Measurements from ENCODE around the gene MRM3. TPM values are rescaled to one million over a fixed set of nuclear protein-coding genes. Genes with fewer than 3 reads are reported as not detected.
"Not testable (repeated sequence)": the region's sequence is repeated elsewhere in the genome, so short reads cannot be mapped to it uniquely, and the experiment has no call there.

Gene MRM3
- total and polyA plus RNA-seq, 12 donors, result 12.9 to 34.6 (median 19.1) TPM

- no peaks in the 10 kb centered on the region for H3K36me3 ChIP-seq (replicated peaks in 1 of 2)
- 71 to 79% (median 77%) methylated on average over 16 to 17 of the region's 17 CpGs for WGBS, 4 donors
- no peak for DNase-seq
- intact Hi-C loops (cut with DNase I), result no loop called here
- H3K4me1 ChIP-seq (replicated peaks in 1 of 2), result no peaks in the 10 kb centered on the region
- H3K4me3 ChIP-seq, result no peak overlapping the region
- no peaks in the 10 kb centered on the region for H3K27me3 ChIP-seq
- no peak overlapping the region for H3K27ac ChIP-seq
- no peaks in the 10 kb centered on the region for H3K9me3 ChIP-seq (replicated peaks in 1 of 3)
- no peak for TF ChIP-seq POLR2A (IDR thresholded peaks at IDR 0.05)
- TF ChIP-seq, protein P1, sequence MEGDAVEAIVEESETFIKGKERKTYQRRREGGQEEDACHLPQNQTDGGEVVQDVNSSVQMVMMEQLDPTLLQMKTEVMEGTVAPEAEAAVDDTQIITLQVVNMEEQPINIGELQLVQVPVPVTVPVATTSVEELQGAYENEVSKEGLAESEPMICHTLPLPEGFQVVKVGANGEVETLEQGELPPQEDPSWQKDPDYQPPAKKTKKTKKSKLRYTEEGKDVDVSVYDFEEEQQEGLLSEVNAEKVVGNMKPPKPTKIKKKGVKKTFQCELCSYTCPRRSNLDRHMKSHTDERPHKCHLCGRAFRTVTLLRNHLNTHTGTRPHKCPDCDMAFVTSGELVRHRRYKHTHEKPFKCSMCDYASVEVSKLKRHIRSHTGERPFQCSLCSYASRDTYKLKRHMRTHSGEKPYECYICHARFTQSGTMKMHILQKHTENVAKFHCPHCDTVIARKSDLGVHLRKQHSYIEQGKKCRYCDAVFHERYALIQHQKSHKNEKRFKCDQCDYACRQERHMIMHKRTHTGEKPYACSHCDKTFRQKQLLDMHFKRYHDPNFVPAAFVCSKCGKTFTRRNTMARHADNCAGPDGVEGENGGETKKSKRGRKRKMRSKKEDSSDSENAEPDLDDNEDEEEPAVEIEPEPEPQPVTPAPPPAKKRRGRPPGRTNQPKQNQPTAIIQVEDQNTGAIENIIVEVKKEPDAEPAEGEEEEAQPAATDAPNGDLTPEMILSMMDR (IDR thresholded peaks at IDR 0.05), result no peak
These were observed 43.1 kb downstream of the MRM3 start for GRCh38 chr17:825216-825615.

- WGBS, 4 donors, result 91 to 95% (median 94%) methylated on average over 16 to 21 of the region's 21 CpGs
- no peaks in the 10 kb centered on the region for H3K4me1 ChIP-seq (replicated peaks in 1 of 2)
- intact Hi-C loops (cut with DNase I), result no loop called here
- no peaks in the 10 kb centered on the region for H3K36me3 ChIP-seq (replicated peaks in 1 of 2)
- TF ChIP-seq, protein P1 (IDR thresholded peaks at IDR 0.05), result no peak
- no peak for TF ChIP-seq POLR2A (IDR thresholded peaks at IDR 0.05)
- no peak for DNase-seq
- no peaks in the 10 kb centered on the region for H3K27me3 ChIP-seq
- H3K9me3 ChIP-seq (replicated peaks in 1 of 3), result no peaks in the 10 kb centered on the region
- no peak overlapping the region for H3K27ac ChIP-seq
- no peak overlapping the region for H3K4me3 ChIP-seq
These were observed 44.6 kb downstream of the MRM3 start for GRCh38 chr17:826778-827177.

DNA sequence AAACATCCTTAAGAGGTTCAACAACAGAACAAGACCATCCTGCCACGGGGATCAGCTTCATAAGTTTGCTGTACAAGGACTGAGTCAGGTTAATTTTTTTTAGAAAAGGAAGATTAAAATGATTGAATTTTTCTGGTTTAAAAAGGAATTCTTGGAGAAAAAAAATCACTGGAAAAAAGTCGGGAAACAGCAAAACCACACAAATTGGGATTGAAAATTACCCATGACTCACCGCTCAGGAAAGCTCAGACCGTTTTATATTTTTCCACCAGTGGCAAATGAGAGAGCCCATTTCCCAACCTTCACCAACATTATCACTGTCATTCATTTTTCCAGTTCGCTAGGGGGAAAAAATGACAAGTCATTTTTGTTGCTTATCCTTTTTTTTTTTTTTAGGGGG lies 46.6 kb downstream of the MRM3 start:
- whole genome bisulfite sequencing, 4 donors, result 84 to 92% (median 90%) methylated on average over 5 of the region's 5 CpGs
- H3K4me3 ChIP-seq, result no peak overlapping the region
- no peaks in the 10 kb centered on the region for H3K9me3 ChIP-seq (replicated peaks in 1 of 3)
- intact Hi-C loops (cut with DNase I), result no loop called here
- TF ChIP-seq, protein P1 (IDR thresholded peaks at IDR 0.05), result no peak
- no peak for TF ChIP-seq POLR2A (IDR thresholded peaks at IDR 0.05)
- no peak overlapping the region for H3K27ac ChIP-seq
- H3K36me3 ChIP-seq (replicated peaks in 1 of 2), result no peaks in the 10 kb centered on the region
- no peak for DNase-seq
- H3K4me1 ChIP-seq (replicated peaks in 1 of 2), result no peaks in the 10 kb centered on the region
- no peaks in the 10 kb centered on the region for H3K27me3 ChIP-seq

- 77 to 92% (median 84%) methylated on average over 3 of the region's 3 CpGs for WGBS, 4 donors
- H3K27me3 ChIP-seq; H3K9me3 ChIP-seq (replicated peaks in 1 of 3); H3K4me1 ChIP-seq (replicated peaks in 1 of 2); H3K27ac ChIP-seq; DNase-seq; intact Hi-C loops (cut with DNase I); H3K36me3 ChIP-seq (replicated peaks in 1 of 2); H3K4me3 ChIP-seq: not testable (repeated sequence)
These were observed 47.5 kb downstream of the MRM3 start for GRCh38 chr17:829614-830013.

GRCh38 chr17:830381-830780 lies 48.2 kb downstream of the MRM3 start:
- Histone ChIP-seq H3K27ac (no peak overlapping the region), H3K27me3 (no peaks in the 10 kb centered on the region), H3K4me1 (replicated peaks in 1 of 2) (no peaks in the 10 kb centered on the region), H3K4me3 (no peak overlapping the region), H3K9me3 (replicated peaks in 1 of 3) (no peaks in the 10 kb centered on the region), H3K36me3 (replicated peaks in 1 of 2) (no peaks in the 10 kb centered on the region)
- intact Hi-C loops (cut with DNase I), result no loop called here
- 68 to 79% (median 74%) methylated on average over 19 of the region's 19 CpGs for WGBS, 4 donors
- TF ChIP-seq, protein P1 (IDR thresholded peaks at IDR 0.05), result no peak
- no peak for TF ChIP-seq POLR2A (IDR thresholded peaks at IDR 0.05)
- DNase-seq, result no peak
